Sigmoid colon (tissue), 4 donors: ENCODE results near the gene IGFL2.

ENCODE experiments used
- EP300 ChIP-seq, 4 donors: sonication (generic); formaldehyde crosslinking; IDR thresholded peaks; one replicate each; pipeline ENCODE4 v1.6.1; 2017; ENCODE audit warnings: antibody characterized with exemption in 4 of 4
- POLR2A ChIP-seq, 2 donors: fragments of 450-650 bp; IDR thresholded peaks; one replicate each; pipeline ENCODE4 v1.6.1; 2016; ENCODE audit warnings: antibody characterized with exemption in 2 of 2, mild to moderate bottlenecking in 2 of 2, moderate library complexity in 2 of 2
- POLR2AphosphoS5 ChIP-seq, 4 donors: sonication (generic); formaldehyde crosslinking; IDR thresholded peaks; one replicate each; pipeline ENCODE4 v1.6.1; 2017; ENCODE audit warnings: antibody characterized with exemption in 4 of 4
- TF ChIP-seq, protein P1 (sequence below), 4 experiments: fragments of 450-650 bp in 3 of 4; fragments of 200-600 bp in 1 of 4; IDR thresholded peaks; one replicate each; pipeline ENCODE4 v1.5.1; 2016 to 2019; ENCODE audit warnings: antibody characterized with exemption in 4 of 4, mild to moderate bottlenecking in 3 of 4, moderate library complexity in 2 of 4

DNA sequence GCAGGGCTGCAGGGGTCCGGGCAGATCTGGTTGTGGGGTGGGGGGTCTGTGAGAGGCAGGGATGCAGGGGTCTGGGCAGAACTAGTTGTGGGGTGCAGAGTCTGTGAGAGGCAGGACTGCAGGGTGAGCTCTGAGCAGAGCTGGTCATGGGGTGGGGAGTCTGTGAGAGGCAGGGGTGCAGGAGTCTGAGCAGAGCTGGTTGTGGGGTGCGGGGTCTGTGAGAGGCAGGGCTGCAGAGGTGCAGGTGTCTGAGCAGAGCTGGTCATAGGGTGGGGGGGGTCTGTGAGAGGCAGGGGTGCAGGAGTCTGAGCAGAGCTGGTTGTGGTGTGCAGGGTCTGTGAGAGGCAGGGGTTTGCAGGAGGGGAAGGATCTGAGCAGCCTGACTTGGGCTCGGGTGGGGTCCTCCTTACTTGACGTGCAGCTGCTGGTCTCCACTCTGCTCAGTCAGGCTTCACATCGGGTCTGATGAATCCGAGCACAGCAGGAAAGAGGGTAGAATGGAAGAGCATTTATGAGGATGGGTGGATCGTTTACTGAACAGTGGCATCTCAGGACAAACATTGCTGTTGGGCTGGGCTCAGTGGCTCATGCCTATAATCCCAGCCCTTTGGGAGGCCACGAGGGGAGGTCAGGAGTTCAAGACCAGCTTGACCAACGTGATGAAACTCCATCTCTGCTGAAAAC, 31.2 kb downstream of the IGFL2 start:
- TF ChIP-seq, protein P1, sequence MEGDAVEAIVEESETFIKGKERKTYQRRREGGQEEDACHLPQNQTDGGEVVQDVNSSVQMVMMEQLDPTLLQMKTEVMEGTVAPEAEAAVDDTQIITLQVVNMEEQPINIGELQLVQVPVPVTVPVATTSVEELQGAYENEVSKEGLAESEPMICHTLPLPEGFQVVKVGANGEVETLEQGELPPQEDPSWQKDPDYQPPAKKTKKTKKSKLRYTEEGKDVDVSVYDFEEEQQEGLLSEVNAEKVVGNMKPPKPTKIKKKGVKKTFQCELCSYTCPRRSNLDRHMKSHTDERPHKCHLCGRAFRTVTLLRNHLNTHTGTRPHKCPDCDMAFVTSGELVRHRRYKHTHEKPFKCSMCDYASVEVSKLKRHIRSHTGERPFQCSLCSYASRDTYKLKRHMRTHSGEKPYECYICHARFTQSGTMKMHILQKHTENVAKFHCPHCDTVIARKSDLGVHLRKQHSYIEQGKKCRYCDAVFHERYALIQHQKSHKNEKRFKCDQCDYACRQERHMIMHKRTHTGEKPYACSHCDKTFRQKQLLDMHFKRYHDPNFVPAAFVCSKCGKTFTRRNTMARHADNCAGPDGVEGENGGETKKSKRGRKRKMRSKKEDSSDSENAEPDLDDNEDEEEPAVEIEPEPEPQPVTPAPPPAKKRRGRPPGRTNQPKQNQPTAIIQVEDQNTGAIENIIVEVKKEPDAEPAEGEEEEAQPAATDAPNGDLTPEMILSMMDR (IDR thresholded peaks at IDR 0.05) = no peak
- TF ChIP-seq POLR2AphosphoS5 (IDR thresholded peaks at IDR 0.05) = no peak
- TF ChIP-seq POLR2A (IDR thresholded peaks at IDR 0.05) = no peak
- TF ChIP-seq EP300 (IDR thresholded peaks at IDR 0.05) = no peak
